Nephron progenitor cell (in vitro differentiated cells): ENCODE measurements around the gene NPAS3.

Source experiments
- DNase-seq: peaks from one replicate; pipeline ENCODE4 v3.0.0; 2021
- H3K27ac Mint-ChIP-seq: 2 replicates; pipeline ENCODE4 v1.8.0; 2021; ENCODE audit warnings: mild to moderate bottlenecking, moderate library complexity, mixed read lengths
- H3K27me3 Mint-ChIP-seq: 2 replicates; pipeline ENCODE4 v1.8.0; 2021; ENCODE audit warnings: mild to moderate bottlenecking, low read depth, mixed read lengths; ENCODE audit not compliant: poor library complexity
- H3K36me3 Mint-ChIP-seq: 2 replicates; pipeline ENCODE4 v1.8.0; 2021; ENCODE audit warnings: low read depth, mixed read lengths
- H3K4me1 Mint-ChIP-seq: 2 replicates; pipeline ENCODE4 v1.8.0; 2021; ENCODE audit warnings: mixed read lengths
- H3K4me3 Mint-ChIP-seq: 2 replicates; pipeline ENCODE4 v1.8.0; 2021; ENCODE audit warnings: mild to moderate bottlenecking, moderate library complexity, mixed read lengths
- H3K9me3 Mint-ChIP-seq: 2 replicates; pipeline ENCODE4 v1.8.0; 2021; ENCODE audit warnings: mild to moderate bottlenecking, moderate library complexity, mixed read lengths
- CTCF ChIP-seq: fragments of 200-600 bp; sonication (generic); IDR thresholded peaks from 2 replicates; pipeline ENCODE4 v1.5.0; 2021; ENCODE audit warnings: antibody characterized with exemption

The NPAS3 gene

GRCh38 chr14:33796356-33796755 is 857.7 kb downstream of the NPAS3 start:
- peaks cover 44% of the 10 kb centered on the region for H3K4me1 Mint-ChIP-seq
- H3K27ac Mint-ChIP-seq = no peak overlapping the region
- no peak for TF ChIP-seq CTCF
- no peak for DNase-seq
- peaks cover 3% of the 10 kb centered on the region for H3K27me3 Mint-ChIP-seq
- H3K4me3 Mint-ChIP-seq = no peak overlapping the region
- H3K36me3 Mint-ChIP-seq = peaks cover 6% of the 10 kb centered on the region
- peaks cover 6% of the 10 kb centered on the region for H3K9me3 Mint-ChIP-seq

- no peak overlapping the region for H3K27ac Mint-ChIP-seq
- H3K36me3 Mint-ChIP-seq = peaks cover 6% of the 10 kb centered on the region
- DNase-seq = no peak
- H3K4me3 Mint-ChIP-seq = no peak overlapping the region
- TF ChIP-seq CTCF = no peak
- H3K4me1 Mint-ChIP-seq = peaks cover 15% of the 10 kb centered on the region
- peaks cover 7% of the 10 kb centered on the region for H3K9me3 Mint-ChIP-seq
- peaks cover 3% of the 10 kb centered on the region for H3K27me3 Mint-ChIP-seq
Observed at GRCh38 chr14:33799705-33800570, 861.3 kb downstream of the NPAS3 start.

GRCh38 chr14:33800735-33801163 is 862.1 kb downstream of the NPAS3 start:
- no peak for TF ChIP-seq CTCF
- Mint-ChIP-seq H3K9me3 (peaks cover 7% of the 10 kb centered on the region), H3K4me1 (peaks cover 10% of the 10 kb centered on the region), H3K36me3 (peaks cover 6% of the 10 kb centered on the region), H3K27ac (no peak overlapping the region), H3K4me3 (no peak overlapping the region), H3K27me3 (peaks cover 3% of the 10 kb centered on the region)
- DNase-seq = no peak

GRCh38 chr14:33802737-33803136 is 864.1 kb downstream of the NPAS3 start:
- peaks cover 6% of the 10 kb centered on the region for H3K36me3 Mint-ChIP-seq
- TF ChIP-seq CTCF = no peak
- no peak overlapping the region for H3K4me3 Mint-ChIP-seq
- no peak for DNase-seq
- peaks cover 6% of the 10 kb centered on the region for H3K27me3 Mint-ChIP-seq
- H3K4me1 Mint-ChIP-seq = peaks cover 10% of the 10 kb centered on the region
- peaks cover 7% of the 10 kb centered on the region for H3K9me3 Mint-ChIP-seq
- H3K27ac Mint-ChIP-seq = no peak overlapping the region

- Mint-ChIP-seq H3K4me3 (no peak overlapping the region), H3K27me3 (peaks cover 3% of the 10 kb centered on the region), H3K27ac (no peak overlapping the region), H3K9me3 (peaks cover 7% of the 10 kb centered on the region), H3K4me1 (peaks cover 23% of the 10 kb centered on the region), H3K36me3 (peaks cover 6% of the 10 kb centered on the region)
- DNase-seq = no peak
- no peak for TF ChIP-seq CTCF
Observed at GRCh38 chr14:33805593-33805992, 866.9 kb downstream of the NPAS3 start.

GRCh38 chr14:33806905-33807304 is 868.2 kb downstream of the NPAS3 start:
- H3K4me1 Mint-ChIP-seq = peaks cover 14% of the 10 kb centered on the region
- peaks cover 3% of the 10 kb centered on the region for H3K27me3 Mint-ChIP-seq
- H3K9me3 Mint-ChIP-seq = no peaks in the 10 kb centered on the region
- no peak for TF ChIP-seq CTCF
- H3K4me3 Mint-ChIP-seq = no peak overlapping the region
- DNase-seq = no peak
- no peak overlapping the region for H3K27ac Mint-ChIP-seq
- H3K36me3 Mint-ChIP-seq = no peaks in the 10 kb centered on the region
